Measurements from ENCODE around the gene DUSP23.

DUSP23 gene

GRCh38 chr1:159780583-159781582 is at the start of gene DUSP23:
TSS of gene DUSP23 (plus strand) at chr1:159780962. CDS start at chr1:159781101, 139 bp downstream.
- in situ Hi-C loops (cut with MboI; ENCODE audit: low sequenced_read_pairs): no loop called here

- in situ Hi-C loops (cut with MboI; ENCODE audit: low sequenced_read_pairs): no loop called here
These were observed 43.4 kb upstream of the DUSP23 start for GRCh38 chr1:159737238-159737916.

- in situ Hi-C loops (cut with MboI; ENCODE audit: low sequenced_read_pairs): no loop called here
These were observed 36.9 kb upstream of the DUSP23 start for GRCh38 chr1:159743651-159744410.

- in situ Hi-C loops (cut with MboI; ENCODE audit: low sequenced_read_pairs): no loop called here
These were observed 34.1 kb upstream of the DUSP23 start for GRCh38 chr1:159746666-159747065.

- in situ Hi-C loops (cut with MboI; ENCODE audit: low sequenced_read_pairs): no loop called here
These were observed 32.4 kb upstream of the DUSP23 start for GRCh38 chr1:159748370-159748769.

- in situ Hi-C loops (cut with MboI; ENCODE audit: low sequenced_read_pairs): no loop called here
These were observed 31.1 kb upstream of the DUSP23 start for GRCh38 chr1:159749630-159750029.

- in situ Hi-C loops (cut with MboI; ENCODE audit: low sequenced_read_pairs): no loop called here
These were observed 30.1 kb upstream of the DUSP23 start for GRCh38 chr1:159750621-159751020.

- in situ Hi-C loops (cut with MboI; ENCODE audit: low sequenced_read_pairs): no loop called here
These were observed 29.7 kb upstream of the DUSP23 start for GRCh38 chr1:159751031-159751430.

GRCh38 chr1:159752135-159752580 is 28.6 kb upstream of the DUSP23 start:
- in situ Hi-C loops (cut with MboI; ENCODE audit: low sequenced_read_pairs): no loop called here

GRCh38 chr1:159753386-159753785 is 27.4 kb upstream of the DUSP23 start:
- in situ Hi-C loops (cut with MboI; ENCODE audit: low sequenced_read_pairs): no loop called here

- in situ Hi-C loops (cut with MboI; ENCODE audit: low sequenced_read_pairs): no loop called here
These were observed 25.2 kb upstream of the DUSP23 start for GRCh38 chr1:159755451-159756007.

GRCh38 chr1:159756397-159756796 is 24.4 kb upstream of the DUSP23 start:
- in situ Hi-C loops (cut with MboI; ENCODE audit: low sequenced_read_pairs): no loop called here

GRCh38 chr1:159763686-159764085 is 17.1 kb upstream of the DUSP23 start:
- in situ Hi-C loops (cut with MboI; ENCODE audit: low sequenced_read_pairs): no loop called here

GRCh38 chr1:159765806-159766205 is 15.0 kb upstream of the DUSP23 start:
- in situ Hi-C loops (cut with MboI; ENCODE audit: low sequenced_read_pairs): no loop called here

- in situ Hi-C loops (cut with MboI; ENCODE audit: low sequenced_read_pairs): no loop called here
These were observed 9.5 kb upstream of the DUSP23 start for GRCh38 chr1:159771127-159771895.

- in situ Hi-C loops (cut with MboI; ENCODE audit: low sequenced_read_pairs): no loop called here
These were observed 6.3 kb upstream of the DUSP23 start for GRCh38 chr1:159774465-159774864.

GRCh38 chr1:159775716-159776115 is 5.0 kb upstream of the DUSP23 start:
- in situ Hi-C loops (cut with MboI; ENCODE audit: low sequenced_read_pairs): no loop called here

GRCh38 chr1:159778266-159778665 is 2.5 kb upstream of the DUSP23 start:
- in situ Hi-C loops (cut with MboI; ENCODE audit: low sequenced_read_pairs): no loop called here

GRCh38 chr1:159779403-159779851 is 1.3 kb upstream of the DUSP23 start:
- in situ Hi-C loops (cut with MboI; ENCODE audit: low sequenced_read_pairs): no loop called here

- in situ Hi-C loops (cut with MboI; ENCODE audit: low sequenced_read_pairs): no loop called here
These were observed 1.2 kb downstream of the DUSP23 start for GRCh38 chr1:159781992-159782391.

Measured in HL-60/S4 (cell line).